CD1c-positive myeloid dendritic cell (primary cell): ENCODE results near the gene MED17.
"Not testable (repeated sequence)": the region's sequence is repeated elsewhere in the genome, so short reads cannot be mapped to it uniquely, and the experiment has no call there.

Source experiments
- DNase-seq: peaks from one replicate; pipeline ENCODE4 v3.0.0-alpha.2; 2016; ENCODE audit errors: extremely low spot score

MED17 gene

DNA sequence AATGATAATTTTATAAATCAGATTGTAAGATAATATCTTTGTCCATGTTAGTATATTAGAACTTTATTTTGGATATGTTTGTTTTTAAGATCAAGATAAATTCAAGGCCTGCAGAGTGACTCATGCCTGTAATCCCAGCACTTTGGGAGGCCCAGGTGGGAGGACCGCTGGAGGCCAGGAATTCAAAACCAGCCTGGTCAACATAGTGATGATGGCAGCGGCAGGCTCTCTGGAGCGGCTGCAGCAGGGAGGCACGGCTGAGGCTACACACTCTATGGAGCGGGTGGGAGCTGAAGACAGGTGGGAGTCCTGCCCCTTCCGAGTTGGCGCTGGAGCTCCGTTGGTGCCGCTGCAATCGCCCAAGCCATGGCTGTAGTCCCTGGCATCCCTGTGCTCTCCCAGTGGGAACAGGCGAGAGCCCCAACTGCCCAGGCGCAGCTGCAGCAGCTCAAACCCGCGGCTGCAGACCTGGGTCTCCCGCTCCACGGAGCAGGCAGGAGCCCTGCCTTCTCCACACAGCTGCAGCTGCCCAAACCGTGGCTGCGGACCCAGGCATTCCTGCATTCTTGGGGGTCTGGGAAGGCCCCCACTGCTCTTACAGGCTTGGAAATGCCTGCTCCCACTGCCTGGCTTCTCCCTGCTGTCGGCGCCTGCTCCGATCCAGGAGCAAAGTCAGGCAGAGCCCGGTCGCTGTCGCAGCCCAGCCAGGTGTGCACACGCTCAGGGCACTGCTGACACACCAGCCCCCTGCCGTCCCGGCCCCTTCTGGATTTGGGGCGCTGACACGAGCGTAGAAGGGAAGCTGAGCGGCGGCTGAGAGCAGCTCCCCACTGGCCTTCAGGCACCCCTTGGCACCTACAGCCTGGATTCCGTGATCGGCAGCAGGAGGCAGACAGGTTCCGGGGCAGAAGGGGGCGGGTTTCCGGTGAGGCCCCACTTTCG lies 25.9 kb upstream of the MED17 start:
- DNase-seq: no peak

DNA sequence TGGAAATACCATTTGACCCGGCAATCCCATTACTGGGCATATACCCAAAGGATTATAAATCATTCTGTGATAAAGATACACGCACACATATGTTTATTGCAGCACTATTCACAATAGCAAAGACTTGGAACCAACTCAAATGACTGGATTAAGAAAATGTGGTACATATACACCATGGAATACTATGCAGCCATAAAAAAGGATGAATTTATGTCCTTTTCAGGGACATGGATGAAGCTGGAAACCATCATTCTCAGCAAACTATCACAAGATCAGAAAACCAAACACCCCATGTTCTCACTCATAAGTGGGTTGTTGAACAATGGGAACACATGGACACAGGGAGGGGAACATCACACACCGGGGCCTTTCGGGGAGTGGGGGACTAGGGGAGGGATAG lies 25.0 kb upstream of the MED17 start:
- DNase-seq: not testable (repeated sequence)

DNA sequence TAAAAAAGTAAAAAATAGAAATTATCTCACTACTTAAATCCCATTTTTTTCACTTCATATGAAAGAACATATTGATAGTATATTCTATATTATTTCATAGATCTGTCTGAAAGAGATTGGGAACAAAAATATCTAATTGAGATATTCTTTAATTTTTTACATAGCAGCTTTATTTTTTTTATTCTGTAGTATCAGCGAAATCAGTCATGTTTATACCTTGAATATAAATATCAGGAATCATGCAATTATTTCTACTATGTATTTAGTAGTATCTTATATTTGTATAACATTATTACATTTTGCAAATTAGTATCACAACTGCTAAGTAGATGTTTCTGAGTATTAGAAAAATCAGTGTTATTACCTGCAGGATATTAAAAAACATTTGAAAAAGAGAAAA lies 22.2 kb upstream of the MED17 start:
- no peak for DNase-seq

- no peak for DNase-seq
These were observed 18.5 kb upstream of the MED17 start for GRCh38 chr11:93765551-93765950.

DNA sequence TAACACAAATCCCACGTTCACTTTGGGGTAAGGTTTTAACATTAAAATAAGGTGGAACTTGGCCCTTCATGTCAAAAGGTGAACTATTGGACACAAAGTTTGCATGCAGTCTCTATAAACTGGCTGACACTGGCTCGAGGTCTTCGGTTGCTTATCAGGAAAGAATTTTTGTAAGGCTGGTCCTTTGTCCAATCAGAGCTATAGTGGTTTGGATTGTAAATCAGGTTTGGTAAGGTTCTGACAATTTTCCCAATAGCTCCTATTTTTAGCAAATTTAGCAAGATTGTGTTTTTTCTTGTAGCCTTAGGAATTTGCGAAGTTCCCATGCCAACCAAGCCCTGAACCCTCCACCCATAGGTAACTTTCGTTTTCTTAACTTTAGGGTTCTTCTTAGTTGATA lies 17.6 kb upstream of the MED17 start:
- DNase-seq: no peak

DNA sequence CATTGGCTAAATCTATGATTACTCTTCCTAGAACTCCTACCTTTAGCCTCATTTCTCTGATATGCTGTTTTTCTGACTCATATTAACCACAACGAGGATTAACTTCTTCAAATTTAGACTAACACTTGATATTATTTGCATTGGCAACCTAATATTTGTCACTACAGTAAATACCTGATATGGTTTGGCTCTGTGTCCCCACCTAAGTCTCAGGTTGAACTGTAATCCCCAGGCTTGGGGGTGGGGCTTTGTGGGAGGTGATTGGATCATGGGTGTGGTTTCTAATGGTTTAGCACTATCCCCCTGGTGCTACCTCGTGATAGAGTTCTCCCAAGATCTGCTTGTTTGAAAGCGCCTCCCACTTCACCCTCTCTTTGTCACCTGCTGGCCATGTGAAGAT lies 17.1 kb upstream of the MED17 start:
- DNase-seq: no peak

GRCh38 chr11:93770160-93770559 lies 13.9 kb upstream of the MED17 start:
- DNase-seq: no peak

DNA sequence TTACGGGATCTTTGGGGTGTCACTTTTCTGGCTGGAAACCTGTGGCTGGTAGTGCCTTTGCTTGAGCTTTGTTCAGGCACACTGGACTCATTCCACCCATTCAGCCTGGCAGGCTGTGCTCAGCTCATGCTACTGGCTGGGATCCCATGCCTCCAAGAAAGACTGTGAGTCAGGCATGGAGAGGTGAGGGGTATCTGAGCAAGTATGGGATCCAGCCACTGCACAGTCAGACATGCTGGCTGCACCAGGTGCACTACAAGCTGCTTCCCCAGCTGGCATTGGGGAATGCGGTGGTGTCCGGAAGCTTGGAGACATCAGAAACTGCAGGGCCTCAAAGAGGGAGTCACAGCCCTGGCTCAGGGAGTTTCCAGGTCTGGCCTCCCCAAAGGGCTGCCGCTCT lies 12.0 kb upstream of the MED17 start:
- no peak for DNase-seq

- no peak for DNase-seq
These were observed 11.0 kb upstream of the MED17 start for GRCh38 chr11:93773045-93773477.

DNA sequence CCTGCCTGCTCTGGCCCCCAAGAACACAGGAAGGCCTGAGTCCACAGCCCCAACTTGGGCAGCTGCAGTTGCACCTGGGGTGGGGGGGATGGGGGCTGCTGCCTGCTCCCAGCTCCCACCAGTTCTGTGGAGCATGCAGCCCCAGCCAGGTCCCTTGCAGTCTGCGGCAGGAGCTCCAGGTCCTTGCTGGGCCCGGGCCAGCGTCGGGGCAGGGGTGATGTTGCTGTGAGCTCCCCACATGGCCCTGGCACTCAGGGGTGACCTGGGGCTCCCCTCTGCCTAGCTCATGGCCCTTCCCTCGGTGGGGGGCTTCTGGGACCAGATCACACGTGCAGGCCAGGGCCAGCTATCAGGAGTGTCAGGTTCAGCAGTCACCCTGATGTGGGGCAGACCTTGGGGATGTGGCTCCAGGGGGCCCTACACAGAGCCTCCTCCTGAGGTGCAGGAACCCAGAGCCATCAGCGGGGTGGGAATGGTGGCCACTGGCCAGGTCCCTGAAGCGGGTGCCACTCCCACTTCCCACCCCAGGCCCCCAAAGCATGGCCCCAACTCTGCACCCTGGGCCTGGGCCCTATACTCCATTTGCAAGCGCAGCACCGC lies 10.4 kb upstream of the MED17 start:
- no peak for DNase-seq

- DNase-seq: not testable (repeated sequence)
These were observed 9.5 kb upstream of the MED17 start for GRCh38 chr11:93774560-93774959.

- DNase-seq: peak; percentile 9
These were observed 8.8 kb upstream of the MED17 start for GRCh38 chr11:93775289-93775688.

- DNase-seq: no peak
These were observed 720 bp upstream of the MED17 start for GRCh38 chr11:93783362-93783761.

DNA sequence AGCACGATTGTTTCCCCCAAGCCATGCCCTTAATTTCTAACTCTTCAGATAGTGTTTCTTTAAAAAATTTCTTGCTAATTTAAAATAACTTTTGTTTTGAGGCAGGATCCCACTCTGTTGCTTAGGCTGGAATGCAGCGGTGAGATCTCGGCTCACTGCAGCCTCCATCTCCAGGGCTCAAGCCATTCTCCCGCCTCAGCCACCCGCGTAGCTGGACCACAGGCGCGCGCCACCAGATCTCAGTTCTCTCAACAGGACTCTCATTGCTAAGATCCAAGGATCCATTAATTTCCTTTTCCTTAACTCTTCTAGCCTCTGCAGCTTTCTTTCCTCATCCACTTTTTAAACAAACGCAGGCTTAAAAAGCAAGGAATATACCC lies 327 bp upstream of the MED17 start:
- DNase-seq: no peak

DNA sequence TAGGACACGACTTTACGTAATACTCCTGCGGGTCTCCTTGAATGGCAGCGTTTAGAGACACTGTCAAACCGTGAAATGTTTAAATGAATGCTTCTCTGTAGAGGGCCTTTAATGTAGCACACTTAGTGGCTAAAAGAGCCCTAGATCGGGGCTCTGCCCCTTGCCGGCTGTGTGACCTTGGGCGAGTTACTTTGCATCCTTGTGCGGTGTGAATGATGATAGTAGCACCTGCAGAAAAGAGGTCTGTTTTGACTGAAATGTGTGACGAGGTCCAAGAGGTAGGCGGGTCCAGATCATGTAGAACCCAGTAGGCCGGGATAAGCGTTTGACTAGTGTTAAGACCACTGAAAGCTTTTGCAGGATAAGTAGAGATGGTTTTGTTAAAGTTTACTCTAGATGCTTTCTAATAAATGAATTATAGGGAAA lies 866 bp downstream of the MED17 start:
- DNase-seq: no peak

- DNase-seq: no peak
These were observed 7.4 kb downstream of the MED17 start for GRCh38 chr11:93791493-93791892.

DNA sequence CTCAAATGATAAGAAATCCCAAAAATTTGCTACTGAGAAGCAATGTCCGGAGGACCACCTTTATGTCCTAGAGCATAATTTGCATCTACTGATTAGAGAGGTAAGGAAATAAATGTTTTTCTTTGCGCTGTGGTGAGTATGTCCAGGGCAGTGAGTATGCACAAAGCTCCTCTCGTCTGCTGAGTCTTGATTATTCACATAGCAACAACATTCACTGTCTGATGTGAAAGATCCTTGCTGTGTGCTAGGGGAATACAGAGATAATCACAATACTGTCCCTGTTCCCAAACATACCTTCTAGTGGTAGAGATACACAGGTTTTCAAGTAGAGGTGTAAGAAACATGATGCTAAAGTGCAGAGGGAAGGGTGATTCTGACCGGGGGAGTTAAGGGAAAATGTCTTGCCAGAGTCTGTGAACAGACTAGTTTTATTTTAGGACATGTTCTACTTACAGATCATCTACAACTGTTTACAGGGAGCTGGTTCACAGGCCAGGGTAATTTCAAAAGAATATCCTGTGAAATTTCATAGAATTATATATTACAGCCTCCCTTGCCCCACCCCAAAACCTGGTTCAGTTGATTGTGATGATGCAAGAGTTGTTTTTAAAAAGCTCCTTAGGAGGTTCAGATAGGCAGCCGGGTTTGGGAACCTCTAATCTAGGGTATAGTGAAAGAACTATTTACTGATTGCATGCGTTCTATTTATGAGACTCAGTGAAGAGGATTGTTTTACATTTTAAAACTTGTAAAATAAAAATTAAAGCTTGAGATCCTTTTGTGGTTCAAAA lies 12.6 kb downstream of the MED17 start:
- no peak for DNase-seq

DNA sequence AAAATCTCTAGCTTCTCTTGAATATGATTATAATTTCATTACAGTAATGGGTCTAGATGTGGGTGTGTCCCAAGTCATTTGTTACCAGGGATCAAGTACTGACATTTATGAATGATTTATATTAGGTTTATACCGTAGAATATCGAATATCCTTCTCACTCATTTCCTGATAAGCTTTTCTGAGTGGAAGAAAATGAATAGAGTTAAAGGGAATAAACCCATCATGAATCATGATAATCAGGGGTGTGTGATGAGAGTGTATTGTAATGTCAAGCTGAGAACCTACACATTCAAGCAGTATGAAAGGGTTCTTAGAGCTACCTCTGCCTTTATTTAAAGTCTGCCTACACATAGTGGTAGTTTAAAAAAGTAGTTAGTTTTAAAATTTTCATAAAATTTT lies 17.3 kb downstream of the MED17 start:
- DNase-seq: no peak

- DNase-seq: no peak
These were observed 20.8 kb downstream of the MED17 start for GRCh38 chr11:93804879-93805278.

DNA sequence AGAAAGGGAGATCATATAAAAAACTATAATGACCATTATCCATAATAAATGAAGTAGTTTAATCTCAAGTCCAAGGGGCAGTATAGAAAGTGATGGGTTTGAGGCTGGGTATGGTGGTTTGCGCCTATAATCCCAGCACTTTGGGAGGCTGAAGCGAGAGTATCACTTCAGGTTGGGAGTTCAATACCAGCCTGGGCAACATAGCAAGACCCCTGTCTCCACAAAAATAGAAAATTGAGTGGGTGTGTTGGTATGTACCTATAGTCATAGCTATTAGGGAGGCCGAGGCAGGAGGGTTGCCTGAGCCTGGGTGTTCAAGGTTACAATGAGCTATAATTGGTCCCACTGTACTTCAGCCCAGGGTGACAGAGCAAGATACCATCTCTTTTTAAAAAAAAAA lies 23.9 kb downstream of the MED17 start:
- no peak for DNase-seq

DNA sequence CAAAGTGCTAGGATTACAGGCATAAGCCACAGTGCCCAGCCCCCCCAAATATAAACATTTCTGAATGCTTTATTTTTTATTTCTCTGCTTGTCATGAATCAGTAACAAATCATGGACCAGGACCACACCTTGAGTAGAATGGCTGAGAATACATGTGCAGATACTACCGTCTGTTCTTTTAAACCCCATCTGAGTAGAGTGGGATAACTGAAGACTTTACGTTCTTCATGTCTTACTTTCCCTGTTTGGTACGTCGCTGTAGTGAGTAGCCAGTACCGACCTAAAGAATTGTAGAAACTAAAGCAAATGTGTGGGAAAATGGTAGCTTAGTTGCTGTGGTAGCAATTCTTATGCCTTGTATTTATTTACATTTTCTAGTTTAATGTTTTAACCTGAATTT lies 29.9 kb downstream of the MED17 start:
- no peak for DNase-seq

DNA sequence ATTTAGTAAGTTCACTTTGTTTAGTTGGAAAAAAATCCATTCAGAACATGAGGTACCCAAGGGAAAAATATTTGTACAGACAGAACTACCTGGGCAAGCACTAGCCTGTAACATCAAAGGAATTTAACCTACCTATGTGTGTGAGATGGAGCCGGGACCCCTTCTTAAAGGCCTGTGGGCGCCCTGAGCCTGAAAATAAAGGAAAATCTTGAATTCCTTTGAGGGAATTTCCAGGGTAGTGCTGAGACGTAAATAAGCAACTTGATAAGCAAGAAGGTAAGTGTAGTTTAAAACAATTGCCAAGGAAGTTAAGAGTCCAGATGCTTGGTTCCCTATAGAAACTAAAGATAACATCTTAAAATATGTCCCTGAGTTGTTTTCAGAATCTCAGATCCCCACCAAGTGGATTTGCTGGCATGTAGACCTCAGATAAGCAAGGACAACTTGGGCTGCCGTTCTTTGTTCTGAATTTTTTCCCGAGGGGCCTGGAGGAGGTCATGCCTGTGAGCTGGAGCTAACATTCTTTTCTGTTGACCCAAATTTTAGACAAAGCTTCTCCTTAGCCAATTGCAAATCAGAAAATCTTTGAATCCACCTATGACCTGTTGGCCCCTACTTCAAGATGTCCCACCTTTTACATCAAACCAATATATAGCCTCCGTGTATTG lies 31.0 kb downstream of the MED17 start:
- DNase-seq: no peak
